ENCODE results near the gene PDGFRB. TPM values are rescaled to one million over a fixed set of nuclear protein-coding genes. Genes with fewer than 3 reads are reported as not detected.

PDGFRB gene
- total and polyA plus RNA-seq, 4 donors: 33.6 to 215 (median 78.3) TPM

DNA sequence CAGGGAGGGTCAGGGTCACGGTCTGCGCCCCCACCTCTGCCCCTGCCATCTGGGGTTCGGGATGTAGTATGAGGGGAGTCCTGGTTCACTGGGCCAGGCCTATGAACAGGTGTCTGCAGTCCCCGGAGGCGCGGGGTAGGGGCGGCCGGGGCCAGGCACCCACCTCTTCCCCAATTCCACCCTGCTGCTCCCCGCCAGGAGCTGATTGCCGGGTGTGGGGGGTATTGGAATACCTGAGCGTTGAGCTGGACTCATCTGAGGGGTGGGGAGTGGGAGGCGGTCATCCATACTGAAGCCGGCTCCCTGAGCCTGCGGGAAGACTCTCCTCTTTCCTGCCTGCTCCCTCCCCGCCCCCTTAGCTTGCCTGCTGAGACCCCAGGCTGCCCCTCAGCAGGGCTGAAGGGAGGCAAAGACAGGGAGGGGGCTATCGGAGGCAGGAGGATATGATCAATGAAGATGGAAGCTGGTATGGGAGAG lies 34.9 kb upstream of the PDGFRB start:
- Histone ChIP-seq H3K27ac (ENCODE audit: low read depth in 1 of 2, low read length in 1 of 2) (no peak overlapping the region), H3K36me3 (ENCODE audit: control insufficient read depth in 4 of 4, insufficient read depth in 4 of 4, low read length in 4 of 4) (no peaks in the 10 kb centered on the region), H3K9me3 (ENCODE audit: control insufficient read depth in 4 of 4, insufficient read depth in 3 of 4, low read length in 3 of 4) (peaks cover 0 to 2% (median 0%) of the 10 kb centered on the region in 4 donors), H3K4me1 (ENCODE audit: control insufficient read depth in 5 of 5, insufficient read depth in 5 of 5, low read length in 5 of 5) (peaks cover 0 to 19% (median 6%) of the 10 kb centered on the region in 5 donors), H3K27me3 (ENCODE audit: control insufficient read depth in 3 of 3, insufficient read depth in 3 of 3, low read length in 2 of 3) (peaks cover 3 to 28% (median 13%) of the 10 kb centered on the region in 3 donors), H3K9ac (ENCODE audit: insufficient read depth in 1 of 2, low read length in 2 of 2) (no peak overlapping the region), H3K4me3 (no peak overlapping the region)
- DNase-seq: no peak
- no peak for ATAC-seq (ENCODE audit: insufficient read depth, low FRiP score)
- TF ChIP-seq, protein P1, sequence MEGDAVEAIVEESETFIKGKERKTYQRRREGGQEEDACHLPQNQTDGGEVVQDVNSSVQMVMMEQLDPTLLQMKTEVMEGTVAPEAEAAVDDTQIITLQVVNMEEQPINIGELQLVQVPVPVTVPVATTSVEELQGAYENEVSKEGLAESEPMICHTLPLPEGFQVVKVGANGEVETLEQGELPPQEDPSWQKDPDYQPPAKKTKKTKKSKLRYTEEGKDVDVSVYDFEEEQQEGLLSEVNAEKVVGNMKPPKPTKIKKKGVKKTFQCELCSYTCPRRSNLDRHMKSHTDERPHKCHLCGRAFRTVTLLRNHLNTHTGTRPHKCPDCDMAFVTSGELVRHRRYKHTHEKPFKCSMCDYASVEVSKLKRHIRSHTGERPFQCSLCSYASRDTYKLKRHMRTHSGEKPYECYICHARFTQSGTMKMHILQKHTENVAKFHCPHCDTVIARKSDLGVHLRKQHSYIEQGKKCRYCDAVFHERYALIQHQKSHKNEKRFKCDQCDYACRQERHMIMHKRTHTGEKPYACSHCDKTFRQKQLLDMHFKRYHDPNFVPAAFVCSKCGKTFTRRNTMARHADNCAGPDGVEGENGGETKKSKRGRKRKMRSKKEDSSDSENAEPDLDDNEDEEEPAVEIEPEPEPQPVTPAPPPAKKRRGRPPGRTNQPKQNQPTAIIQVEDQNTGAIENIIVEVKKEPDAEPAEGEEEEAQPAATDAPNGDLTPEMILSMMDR (IDR thresholded peaks at IDR 0.05; ENCODE audit: control extremely low read depth, extremely low read depth): no peak
- 50 to 52% methylated on average over 16 of the region's 16 CpGs for WGBS, 2 donors

DNA sequence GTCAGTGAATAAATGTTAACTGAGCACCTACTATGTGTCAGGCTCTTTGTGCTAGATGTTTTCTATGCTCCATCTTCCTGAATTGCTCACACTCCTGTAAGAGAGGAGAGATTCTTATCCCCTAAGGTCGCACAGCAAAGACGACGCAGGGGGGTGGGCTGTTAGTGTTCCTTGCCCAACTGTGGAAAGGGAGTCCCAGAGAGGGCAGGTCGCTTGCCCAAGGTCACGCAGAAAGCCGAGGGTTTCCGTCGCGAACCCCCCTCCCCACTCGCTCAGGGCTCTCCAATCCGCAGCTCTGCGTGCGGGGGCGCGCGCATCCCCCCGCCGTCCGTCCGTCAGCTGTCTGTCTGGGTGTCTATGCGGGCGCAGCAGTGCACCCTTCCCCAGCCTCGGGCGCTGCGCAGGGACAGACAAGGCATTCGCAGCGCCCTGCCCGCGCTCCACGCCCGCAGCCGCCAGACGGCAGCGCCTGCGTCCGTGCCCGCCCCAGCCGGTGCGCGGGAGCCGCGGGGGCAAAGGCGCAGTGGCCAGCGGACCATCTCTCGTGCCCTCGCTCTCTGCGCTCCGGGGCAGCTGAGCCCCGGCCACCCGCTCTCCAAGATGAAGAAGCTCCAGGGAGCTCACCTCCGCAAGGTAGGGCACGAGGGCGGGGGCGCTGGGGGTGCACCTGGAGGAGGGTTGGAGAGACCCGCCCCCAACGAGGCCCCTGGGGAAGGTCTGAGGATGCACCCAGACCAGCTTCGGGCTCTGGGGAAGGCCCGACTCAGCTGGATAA lies 34.3 kb upstream of the PDGFRB start, which contains the start of gene SLC6A7:
TSS of gene SLC6A7 (plus strand) at position 335 of the 775 bp plus-strand sequence. CDS start at position 601, 266 bp downstream.
- TF ChIP-seq, protein P1 (IDR thresholded peaks at IDR 0.05; ENCODE audit: control extremely low read depth, extremely low read depth): no peak
- ATAC-seq (ENCODE audit: insufficient read depth, low FRiP score) (no peak), DNase-seq (no peak)
- Histone ChIP-seq H3K9me3 (ENCODE audit: control insufficient read depth in 4 of 4, insufficient read depth in 3 of 4, low read length in 3 of 4) (peaks cover 0 to 2% (median 0%) of the 10 kb centered on the region in 4 donors), H3K27ac (ENCODE audit: low read depth in 1 of 2, low read length in 1 of 2) (no peak within 1 kb of the TSS), H3K4me3 (no peak within 1 kb of the TSS), H3K27me3 (ENCODE audit: control insufficient read depth in 3 of 3, insufficient read depth in 3 of 3, low read length in 2 of 3) (peaks cover 3 to 28% (median 13%) of the 10 kb centered on the region in 3 donors), H3K4me1 (ENCODE audit: control insufficient read depth in 5 of 5, insufficient read depth in 5 of 5, low read length in 5 of 5) (peaks cover 0 to 19% (median 6%) of the 10 kb centered on the region in 5 donors), H3K36me3 (ENCODE audit: control insufficient read depth in 4 of 4, insufficient read depth in 4 of 4, low read length in 4 of 4) (no peaks in the 10 kb centered on the region), H3K9ac (ENCODE audit: insufficient read depth in 1 of 2, low read length in 2 of 2) (no peak within 1 kb of the TSS)
- 3 to 6% methylated on average over 57 to 58 of the region's 58 CpGs for WGBS, 2 donors

DNA sequence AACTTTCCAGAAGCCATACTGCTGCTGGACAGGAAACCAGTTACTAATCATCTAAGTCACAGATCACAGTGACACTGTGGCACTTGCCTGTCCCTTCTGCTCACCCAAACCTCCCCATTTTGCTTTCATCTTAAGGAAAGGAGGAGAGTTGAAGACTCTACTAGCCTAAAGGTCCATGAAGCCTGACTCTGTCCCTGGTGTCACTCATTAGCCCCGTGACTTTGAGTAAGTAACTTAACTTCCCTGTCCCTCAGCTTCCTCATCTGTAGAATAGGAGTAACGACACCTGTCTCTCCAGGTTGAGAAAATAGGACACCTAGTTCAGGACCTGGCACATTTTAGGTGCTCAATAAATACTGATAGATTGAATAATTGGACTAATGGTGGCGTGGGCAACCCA lies 33.7 kb upstream of the PDGFRB start:
- DNase-seq (no peak), ATAC-seq (ENCODE audit: insufficient read depth, low FRiP score) (no peak)
- TF ChIP-seq, protein P1 (IDR thresholded peaks at IDR 0.05; ENCODE audit: control extremely low read depth, extremely low read depth): no peak
- Histone ChIP-seq H3K27me3 (ENCODE audit: control insufficient read depth in 3 of 3, insufficient read depth in 3 of 3, low read length in 2 of 3) (peaks cover 3 to 28% (median 13%) of the 10 kb centered on the region in 3 donors), H3K9ac (ENCODE audit: insufficient read depth in 1 of 2, low read length in 2 of 2) (no peak overlapping the region), H3K27ac (ENCODE audit: low read depth in 1 of 2, low read length in 1 of 2) (no peak overlapping the region), H3K9me3 (ENCODE audit: control insufficient read depth in 4 of 4, insufficient read depth in 3 of 4, low read length in 3 of 4) (peaks cover 0 to 2% (median 0%) of the 10 kb centered on the region in 4 donors), H3K36me3 (ENCODE audit: control insufficient read depth in 4 of 4, insufficient read depth in 4 of 4, low read length in 4 of 4) (no peaks in the 10 kb centered on the region), H3K4me1 (ENCODE audit: control insufficient read depth in 5 of 5, insufficient read depth in 5 of 5, low read length in 5 of 5) (peaks cover 0 to 19% (median 6%) of the 10 kb centered on the region in 5 donors), H3K4me3 (no peak overlapping the region)
- 62 to 67% methylated on average over 3 of the region's 3 CpGs for WGBS, 2 donors

All from lung (tissue), 12 donors.